ENCODE data around the gene TUBGCP3.

Gene TUBGCP3

DNA sequence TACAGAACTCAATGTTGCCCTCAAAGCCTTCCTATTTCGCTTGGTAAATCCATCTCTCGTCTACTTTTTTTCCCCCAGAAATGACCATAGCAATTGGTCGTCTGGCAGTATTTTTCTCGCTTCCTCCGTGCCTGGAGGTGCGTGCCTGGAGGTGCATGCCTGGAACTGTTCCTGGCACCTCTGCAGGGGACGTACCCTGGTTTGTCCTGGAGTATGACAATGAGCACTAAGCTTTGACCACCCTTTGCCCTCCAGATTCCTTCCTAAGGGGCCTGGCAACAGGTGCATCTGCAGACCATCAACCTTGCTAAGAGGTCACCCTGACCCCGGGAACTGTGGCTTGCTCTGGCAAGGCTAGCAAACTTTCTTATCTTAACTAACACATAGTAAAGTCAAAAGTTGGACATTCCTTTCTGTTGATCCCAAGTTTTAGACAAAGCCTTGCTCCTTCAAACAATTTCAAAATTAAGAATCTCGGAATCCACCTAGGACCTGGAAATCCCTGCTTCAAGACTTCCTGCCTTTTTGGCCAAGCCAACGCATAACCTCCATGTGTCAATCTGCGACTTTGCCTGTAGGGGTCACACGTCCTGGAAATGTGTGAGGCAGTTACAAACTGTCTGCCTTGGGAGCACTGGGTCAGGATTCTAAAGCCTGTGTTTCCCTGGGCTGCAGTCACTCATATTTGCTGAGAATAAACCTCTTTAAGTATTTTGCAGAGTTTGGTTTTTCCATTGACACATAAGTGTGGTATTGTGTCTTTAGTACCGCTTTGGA is 28.8 kb upstream of the TUBGCP3 start:
- DNase-seq (ENCODE audit: low read depth), result no peak

DNA sequence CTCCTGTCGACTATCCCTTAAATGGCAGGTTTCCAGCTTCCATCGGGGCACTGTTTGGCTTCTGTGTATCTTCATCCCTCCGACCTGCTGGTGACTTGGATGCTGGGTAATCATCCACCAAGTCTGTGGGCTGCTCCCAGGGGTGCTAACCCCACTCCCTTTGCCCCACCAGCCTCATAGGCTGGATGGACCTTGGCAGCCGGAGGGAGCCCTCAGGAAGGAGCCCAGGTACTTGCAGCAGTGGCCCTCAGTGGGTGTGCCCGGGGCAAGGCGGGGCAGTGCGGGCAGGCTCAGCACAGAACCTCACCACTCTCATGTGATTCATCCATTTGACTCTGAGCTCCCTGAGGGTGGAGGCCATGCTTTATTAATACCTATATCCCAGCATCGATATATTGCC is 27.4 kb upstream of the TUBGCP3 start:
- no peak for DNase-seq (ENCODE audit: low read depth)

DNA sequence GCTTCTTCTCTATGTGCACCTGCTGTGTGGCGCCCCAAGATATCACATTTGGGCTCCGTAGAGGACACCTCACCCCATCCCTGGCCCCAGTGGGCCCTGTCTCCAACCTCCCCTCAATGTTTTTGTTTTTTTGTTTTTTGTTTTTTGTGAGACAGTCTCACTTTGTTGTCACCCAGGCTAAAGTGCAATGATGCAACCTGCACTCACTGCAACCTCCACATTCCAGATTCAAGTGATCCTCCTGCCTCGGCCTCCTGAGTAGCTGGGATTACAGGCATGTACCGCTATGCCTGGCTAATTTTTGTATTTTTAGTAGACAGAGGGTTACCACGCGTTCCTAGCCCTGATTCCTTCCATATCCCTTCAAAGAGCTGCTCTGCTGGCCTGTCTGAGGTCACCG is 26.9 kb upstream of the TUBGCP3 start:
- no peak for DNase-seq (ENCODE audit: low read depth)

DNA sequence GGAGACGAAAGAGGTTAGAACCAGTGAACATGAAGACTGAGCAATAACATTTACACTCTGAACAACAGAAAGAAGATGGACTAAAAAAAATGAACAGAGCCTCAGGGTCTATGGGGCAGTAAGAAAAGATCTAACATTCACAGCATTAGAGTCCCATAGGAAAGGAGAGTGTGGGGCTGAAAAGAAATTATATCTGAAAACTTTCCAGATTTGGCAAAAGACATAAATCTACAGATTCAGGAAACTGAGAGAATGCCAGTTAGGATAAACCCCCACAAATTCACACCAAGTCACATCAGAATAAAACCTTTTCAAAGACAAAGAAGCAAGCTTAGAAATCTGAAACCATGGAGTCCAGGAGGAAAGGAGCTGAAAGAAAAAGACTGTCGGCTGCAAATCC is 20.3 kb upstream of the TUBGCP3 start:
- no peak for DNase-seq (ENCODE audit: low read depth)

DNA sequence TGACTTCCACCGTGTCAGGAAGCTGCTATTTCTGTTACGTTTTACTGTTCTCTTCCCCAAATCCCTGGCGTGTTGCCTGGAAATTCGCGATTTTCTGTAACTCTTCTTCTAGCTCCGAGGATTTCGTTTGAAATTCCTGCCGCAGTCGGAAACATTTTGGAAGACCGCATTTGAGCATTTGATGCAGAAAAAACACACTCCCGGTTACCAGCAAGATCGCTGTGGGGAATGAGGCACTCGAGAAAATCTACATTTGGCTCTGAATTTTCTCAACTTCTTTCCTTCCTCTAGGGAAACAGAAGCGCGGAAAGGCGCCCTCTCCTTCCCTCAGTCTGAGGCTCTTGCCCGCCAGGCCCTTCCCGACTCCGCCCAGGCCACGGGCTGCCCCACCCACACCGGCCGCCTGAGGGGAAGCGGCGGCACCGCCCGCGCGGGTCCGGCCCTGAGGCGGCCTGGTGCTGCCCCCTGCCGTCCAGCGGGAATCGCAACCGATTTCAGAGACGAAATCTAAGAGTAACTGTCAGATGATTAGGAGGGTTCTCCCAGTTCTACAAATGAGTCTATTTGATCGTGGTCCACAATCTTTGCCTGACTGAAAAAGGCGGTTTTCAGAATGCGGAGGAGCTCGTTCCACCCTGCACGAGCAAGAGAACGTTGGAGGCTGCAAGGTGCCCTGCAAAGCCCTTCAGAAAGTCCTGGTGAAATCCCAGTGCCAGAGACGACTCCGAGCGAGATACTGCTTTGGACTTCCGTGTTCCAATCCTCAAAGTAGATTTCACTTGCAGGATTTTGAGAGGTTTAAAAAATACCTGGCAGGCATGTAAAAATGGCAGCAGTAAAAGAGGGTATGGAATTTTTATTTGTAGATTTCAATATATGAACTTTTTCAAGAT is 18.4 kb upstream of the TUBGCP3 start:
- peak; percentile 89 for DNase-seq (ENCODE audit: low read depth)

DNA sequence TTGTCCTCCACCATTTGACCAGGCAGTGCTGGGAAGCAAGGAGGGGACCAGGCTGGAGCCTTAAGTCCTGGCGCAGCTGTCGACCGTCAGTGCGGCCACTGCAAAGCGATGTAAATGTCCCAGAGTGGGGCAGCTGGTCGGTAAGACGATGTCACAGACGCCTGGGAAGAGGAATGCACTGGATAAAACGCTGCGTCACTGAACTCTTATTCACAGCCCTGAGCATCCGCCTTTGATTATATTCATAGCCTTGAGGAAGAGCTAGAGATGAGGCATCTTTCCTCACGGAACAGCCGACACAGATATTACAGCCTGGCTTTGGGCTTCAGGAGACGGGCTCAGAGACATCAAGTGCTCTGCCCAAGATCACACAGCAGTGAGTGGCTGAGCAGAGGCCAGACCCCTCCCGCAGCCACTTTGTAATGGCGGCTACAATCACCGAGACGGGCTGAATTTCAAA is 17.6 kb upstream of the TUBGCP3 start:
- DNase-seq (ENCODE audit: low read depth), result no peak

DNA sequence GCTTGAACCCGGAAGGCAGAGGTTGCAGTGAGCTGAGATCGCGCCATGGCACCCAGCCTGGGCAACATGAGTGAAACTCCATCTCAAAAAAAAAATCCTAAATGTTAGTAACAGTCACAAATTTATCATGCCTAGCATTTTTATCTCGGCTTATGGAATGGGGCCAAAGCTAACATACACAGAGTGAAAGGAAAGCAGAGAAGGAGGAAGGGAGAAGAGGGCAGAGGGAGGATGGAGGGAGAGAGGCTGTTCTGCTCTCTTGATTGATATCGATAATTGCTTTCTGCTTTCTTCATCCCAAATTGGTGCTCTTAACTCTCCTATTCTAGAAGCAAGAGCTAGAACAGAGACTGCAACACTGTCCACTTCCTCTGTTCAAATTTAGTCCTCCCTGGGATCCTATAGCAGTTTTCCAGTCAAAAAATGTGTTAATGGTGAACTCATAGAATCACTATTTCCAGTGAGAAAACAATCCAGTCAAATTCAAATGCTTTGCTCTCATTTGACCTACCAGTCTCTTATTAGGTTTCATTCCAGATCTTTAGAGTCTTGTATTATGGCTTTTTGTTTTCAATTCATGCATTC is 15.8 kb upstream of the TUBGCP3 start:
- DNase-seq (ENCODE audit: low read depth), result no peak

DNA sequence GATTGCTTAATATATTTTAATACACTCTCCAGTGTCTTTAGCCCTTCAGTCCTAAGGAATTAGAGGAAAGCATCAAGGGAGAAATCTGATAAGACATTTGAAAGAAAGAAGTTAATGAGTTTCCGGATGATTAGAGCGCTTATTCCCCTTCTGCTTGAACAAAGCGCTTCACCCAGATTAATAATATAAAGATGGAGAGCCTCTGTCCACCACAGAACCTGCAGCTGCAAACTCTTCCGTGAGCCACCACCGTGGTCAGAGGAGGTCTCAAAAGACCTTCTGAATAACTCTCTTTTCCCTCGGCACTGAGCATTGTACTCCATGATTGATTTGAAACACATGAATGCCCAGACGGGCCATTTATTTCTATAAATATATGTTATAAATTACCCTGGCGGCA is 14.2 kb upstream of the TUBGCP3 start:
- no peak for DNase-seq (ENCODE audit: low read depth)

DNA sequence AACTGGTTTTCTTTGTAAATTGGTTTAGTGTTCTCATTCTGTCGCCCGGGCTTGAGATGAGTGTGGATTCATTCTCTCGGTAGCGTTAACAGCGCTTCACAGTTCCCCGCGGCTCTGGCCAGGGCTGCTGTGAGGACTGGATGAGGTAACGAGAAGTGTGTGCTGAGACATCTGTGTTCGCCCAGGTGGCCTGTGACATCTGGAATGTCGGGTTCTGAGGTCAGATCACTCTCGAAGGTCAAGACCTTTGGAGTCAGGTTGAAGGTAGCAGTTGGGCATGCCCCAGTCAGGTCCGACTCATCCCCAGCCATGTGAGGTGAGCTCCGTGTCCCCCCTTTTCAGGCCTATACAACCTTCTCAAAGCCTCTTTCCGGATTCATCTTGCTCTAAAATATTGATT is 13.4 kb upstream of the TUBGCP3 start:
- DNase-seq (ENCODE audit: low read depth), result no peak

DNA sequence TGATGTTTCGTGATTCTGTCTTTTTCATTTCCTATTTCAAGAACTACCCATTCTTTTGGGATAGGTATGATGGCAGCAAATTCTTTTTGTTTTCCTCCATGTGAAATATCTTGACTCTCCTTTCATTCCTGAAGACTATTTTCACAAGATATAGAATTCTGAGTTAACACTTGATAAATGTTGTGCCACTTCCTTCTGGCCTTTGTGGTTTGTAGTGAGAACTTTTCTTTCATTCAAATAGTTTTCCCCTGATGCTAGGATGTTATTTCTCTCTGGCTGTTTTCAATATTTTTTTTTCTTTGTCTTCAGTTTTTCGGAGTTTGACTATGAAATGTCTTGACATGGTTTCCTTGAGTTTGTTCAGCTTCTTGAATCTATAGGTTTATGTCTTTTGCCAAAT is 8.3 kb upstream of the TUBGCP3 start:
- DNase-seq (ENCODE audit: low read depth), result no peak

DNA sequence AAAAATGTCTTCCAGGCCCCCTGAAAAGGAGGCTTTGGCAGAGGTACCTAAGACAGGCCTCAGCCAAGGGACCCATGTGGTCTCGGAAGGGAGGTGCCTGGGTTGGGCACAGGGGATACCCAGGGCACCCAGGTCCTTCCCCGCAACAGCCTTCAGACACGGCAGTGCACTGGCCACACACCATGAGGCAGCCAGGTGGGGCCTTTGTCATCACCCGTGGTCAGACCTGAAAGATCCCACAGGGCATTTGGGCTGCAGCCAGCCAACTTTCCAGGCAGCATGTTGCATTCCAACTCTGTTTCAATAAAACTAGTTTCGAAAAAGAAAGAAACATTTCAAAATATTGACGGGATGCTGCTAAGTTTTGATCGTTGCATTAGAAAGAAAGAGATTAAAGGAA is 4.7 kb upstream of the TUBGCP3 start:
- no peak for DNase-seq (ENCODE audit: low read depth)

DNA sequence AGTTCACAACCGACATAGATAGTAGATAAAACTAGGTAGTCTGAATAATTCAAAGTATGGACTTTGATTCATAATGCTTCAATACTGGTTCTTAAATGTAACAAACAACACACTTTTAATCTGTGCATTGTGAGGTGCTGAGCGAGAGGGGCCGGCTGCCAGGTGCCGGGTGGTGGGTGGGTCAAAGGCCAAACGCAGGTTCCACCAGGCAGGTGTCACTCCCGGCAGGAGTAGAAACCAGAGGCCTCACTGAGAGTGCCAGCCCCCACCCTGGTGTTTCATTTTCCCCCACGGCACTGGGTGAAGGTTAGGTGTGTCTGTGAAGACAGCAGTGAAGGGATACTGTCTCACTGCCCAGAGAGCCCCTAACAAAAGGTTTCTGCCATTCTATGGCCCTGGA is 4.2 kb upstream of the TUBGCP3 start:
- no peak for DNase-seq (ENCODE audit: low read depth)

DNA sequence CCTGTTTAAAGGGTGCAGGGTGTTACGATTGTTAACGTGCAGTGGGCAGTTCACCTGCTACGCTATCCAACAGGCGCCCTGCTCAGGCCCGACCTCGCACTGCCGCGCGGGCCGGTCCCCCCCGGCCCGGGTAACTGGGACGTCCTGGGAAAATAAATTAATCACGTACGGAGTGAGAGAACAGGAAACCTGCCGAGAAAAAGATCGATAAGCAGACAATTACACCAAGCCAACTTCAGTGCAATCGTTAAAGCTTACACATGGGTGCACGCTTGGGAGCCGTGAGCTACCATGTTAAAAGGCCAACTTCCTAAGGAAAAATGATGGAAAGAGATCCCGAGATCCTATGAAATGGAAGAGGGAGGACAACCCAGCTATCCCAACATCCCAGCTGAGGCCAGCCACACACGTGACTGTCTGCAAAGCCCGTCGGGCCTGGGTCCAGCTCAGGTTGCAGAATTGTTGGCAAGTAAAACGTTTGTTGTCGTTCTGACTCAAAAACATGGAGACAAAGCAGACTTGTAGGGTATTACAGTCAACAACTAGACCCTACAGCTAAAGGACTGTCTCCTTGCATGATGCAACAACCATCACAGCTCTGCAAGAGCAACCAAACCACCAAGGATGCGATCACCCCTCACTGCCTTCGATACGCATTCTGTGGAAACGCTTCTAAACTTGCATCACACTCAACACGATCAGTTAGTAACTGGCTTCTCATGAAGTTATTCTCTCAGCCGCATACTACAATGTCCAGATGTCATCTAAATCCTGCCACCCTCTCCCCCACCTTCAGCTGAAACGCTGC is 741 bp upstream of the TUBGCP3 start:
- DNase-seq (ENCODE audit: low read depth), result no peak

DNA sequence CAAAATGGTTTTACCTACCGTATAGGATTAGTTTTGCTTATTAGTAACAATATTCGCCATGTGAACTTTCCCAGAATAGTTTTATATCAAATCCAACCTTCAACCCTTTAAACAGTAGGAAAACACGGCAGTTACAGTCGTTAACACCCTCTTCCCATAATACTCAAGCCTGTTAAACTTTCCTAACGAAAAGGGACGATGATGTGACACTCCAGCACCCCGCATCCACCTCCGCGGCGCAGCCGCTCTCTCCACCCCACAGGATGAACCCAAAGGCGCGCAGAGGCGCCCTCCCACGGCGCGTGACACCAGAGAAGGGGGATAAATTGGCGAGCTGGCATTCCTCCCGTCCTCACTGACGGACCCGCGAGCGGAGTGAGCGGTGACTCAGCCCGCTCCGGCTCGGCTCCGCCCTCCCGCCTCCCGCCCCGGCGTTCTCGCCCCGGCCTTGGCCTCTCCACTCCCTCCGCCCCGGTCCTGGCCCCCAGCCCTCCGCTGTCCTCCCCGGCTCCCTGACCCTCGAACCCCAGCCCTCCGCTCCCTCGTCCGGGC is 665 bp downstream of the TUBGCP3 start:
- peak; percentile 77 for DNase-seq (ENCODE audit: low read depth)

DNA sequence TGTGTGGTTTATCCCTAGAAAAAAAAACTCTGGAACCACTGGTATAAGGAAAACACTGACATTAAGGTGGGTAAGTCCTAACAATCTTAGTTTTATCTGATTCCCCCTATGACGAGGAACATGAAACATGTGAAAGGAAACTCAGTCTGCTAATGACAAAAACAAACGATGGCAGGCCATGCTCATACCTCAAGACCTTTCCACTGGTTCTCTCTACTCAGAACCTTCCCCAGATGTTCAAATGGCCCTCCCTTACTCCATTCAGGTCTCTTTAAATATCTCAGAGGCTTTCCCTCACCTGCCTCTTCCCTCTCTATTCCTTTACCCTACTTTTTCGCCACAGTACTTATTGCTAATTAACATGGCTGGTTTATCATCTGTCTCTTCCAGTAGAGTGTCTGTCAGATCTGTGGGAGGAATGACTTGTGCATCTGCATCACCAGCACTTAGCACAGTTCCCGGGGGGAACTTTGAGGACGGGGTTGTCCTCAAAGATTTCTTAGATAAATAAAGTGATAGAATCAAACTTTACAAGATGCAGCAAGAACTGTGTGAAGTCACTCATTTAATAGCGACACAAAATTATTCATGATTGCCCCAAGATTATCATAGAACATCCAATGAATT is 1.5 kb downstream of the TUBGCP3 start:
- no peak for DNase-seq (ENCODE audit: low read depth)

DNA sequence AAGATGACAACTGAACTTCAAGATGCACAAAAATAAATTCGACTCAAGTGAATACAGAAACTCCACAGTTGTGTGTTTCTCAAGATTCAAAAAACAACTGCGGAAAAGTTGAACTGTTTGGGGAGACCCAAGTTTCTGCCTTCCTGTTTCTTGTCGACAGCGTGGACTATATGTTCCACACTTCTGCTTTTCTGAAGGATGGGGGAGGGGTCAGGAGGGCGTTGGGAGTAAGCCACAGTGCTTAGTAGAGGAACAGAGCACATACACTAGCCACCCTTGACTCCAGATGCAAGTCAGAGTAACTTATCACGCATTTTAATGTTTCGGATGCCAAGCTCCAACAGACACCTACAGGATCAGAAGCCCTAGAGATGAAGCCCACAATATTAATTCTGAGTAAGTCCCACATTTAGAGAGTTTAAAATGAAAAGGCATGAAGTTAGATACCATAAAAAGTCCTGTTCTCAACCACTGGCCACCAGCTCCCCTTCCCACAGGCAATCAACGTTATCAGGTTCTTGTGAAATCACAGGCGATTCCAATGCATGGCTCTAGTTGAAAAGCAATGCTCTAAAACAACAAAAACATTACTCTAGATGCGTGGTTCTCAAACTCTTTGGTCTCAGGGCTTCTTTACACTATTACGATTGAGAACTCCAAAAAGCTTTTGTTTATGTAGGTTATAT is 4.2 kb downstream of the TUBGCP3 start:
- no peak for DNase-seq (ENCODE audit: low read depth)

DNA sequence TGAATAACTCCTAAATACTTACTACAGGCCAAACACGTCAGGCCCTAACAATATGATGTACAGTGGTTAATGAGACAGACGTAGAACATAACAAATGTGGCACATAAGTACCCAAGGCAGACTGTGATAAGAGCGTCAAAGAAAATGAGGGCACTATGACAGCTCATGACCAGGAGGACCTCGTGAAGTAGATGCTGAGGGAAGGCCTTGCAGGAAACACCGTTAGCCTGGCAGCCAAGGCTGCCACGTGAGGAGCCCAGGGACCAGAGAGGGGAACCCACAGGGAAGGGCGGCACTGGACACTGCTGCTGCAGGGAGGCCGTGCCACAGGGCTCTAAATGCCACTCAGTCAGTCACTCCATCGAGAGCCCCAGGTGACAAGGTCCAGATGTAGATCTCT is 5.7 kb downstream of the TUBGCP3 start:
- DNase-seq (ENCODE audit: low read depth), result no peak

DNA sequence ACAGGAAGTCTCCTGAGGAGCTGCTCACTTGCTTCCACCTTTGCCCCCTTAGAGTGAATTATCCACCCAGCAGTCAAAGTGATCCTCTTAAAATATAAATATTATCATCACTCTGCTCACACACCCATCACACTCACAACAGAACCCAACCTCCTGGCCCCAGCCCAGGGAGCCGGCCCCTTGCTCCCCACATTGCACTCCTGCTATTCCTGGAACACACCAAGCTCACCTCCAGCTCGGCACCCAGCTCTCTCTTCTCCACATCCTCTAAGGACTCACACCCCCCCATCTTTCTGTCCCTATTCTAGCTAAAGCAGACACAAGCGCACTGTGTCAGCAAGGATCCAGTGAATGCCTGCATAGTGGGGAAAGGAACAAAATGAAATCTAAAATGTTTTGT is 7.0 kb downstream of the TUBGCP3 start:
- no peak for DNase-seq (ENCODE audit: low read depth)

DNA sequence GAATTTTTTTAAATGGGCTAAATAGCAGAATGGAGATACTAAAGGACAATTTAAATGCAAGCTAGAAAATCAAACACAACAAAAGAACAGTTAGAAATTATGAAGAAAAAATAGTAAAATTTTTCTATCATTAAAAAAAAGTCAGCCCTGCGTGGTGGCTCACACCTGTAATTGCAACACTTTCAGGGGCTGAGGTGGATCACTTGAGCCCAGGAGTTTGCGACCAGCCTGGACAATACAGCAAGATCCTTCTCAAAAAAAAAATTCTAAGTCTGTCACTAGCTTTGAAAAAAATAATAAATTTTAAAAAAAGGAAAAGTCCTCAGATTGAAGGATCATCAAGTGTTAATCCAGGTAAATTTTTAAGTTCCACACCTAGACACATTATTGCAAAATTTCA is 7.7 kb downstream of the TUBGCP3 start:
- DNase-seq (ENCODE audit: low read depth), result no peak

DNA sequence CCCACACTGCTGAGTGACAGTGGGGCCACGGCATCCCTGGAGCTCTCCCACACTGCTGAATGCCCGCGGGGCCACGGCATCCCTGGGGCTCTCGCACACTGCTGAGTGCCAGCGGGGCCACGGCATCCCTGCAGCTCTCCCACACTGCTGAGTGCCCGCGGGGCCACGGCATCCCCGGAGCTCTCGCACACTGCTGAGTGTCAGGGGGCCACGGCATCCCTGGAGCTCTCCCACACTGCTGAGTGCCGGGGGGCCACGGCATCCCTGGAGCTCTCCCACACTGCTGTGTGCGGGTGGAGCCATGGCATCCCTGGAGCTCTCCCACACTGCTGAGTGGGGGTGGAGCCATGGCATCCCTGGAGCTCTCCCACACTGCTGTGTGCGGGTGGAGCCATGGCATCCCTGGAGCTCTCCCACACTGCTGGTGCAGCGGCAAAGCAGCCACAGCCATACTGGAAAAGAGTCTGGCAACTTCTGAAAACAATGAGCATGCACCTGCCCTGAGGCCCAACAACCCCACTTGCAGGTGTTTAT is 8.6 kb downstream of the TUBGCP3 start:
- no peak for DNase-seq (ENCODE audit: low read depth)

All from activated T-cell treated with anti-CD3 and anti-CD28 coated beads for 48 hours (primary cell).